Neuronal stem cell (in vitro differentiated cells): ENCODE results near the gene MYH14.

Source experiments
- DNase-seq: peaks from one replicate; pipeline ENCODE4 v3.0.0-alpha.2; 2013; ENCODE audit warnings: low spot score
- H2AFZ ChIP-seq: one replicate; pipeline ENCODE4 v1.6.1; 2013; ENCODE audit warnings: mild to moderate bottlenecking, low read length, inconsistent platforms
- H2AK5ac ChIP-seq: 2 replicates; pipeline ENCODE4 v1.6.1; 2013; ENCODE audit warnings: low read depth, mild to moderate bottlenecking, inconsistent platforms, low read length, moderate library complexity, mixed read lengths
- H2BK120ac ChIP-seq: 2 replicates; pipeline ENCODE4 v1.6.1; 2013; ENCODE audit warnings: low read depth, mild to moderate bottlenecking, inconsistent platforms, low read length, moderate library complexity, mixed read lengths
- H2BK12ac ChIP-seq: one replicate; pipeline ENCODE4 v1.6.1; 2013; ENCODE audit warnings: low read length, inconsistent platforms
- H2BK15ac ChIP-seq: 2 replicates; pipeline ENCODE4 v1.6.1; 2013; ENCODE audit warnings: mild to moderate bottlenecking, low read length, inconsistent platforms, mixed read lengths
- H2BK5ac ChIP-seq: one replicate; pipeline ENCODE4 v1.6.1; 2013; ENCODE audit warnings: inconsistent platforms, mild to moderate bottlenecking, low read length, moderate library complexity
- H3K14ac ChIP-seq: one replicate; pipeline ENCODE4 v1.6.1; 2013; ENCODE audit warnings: low read length, inconsistent platforms
- H3K18ac ChIP-seq: 2 replicates; pipeline ENCODE4 v1.6.1; 2013; ENCODE audit warnings: low read length, inconsistent platforms
- H3K23ac ChIP-seq: 2 replicates; pipeline ENCODE4 v1.6.1; 2013; ENCODE audit warnings: low read depth, mild to moderate bottlenecking, mixed read lengths, low read length, inconsistent platforms; ENCODE audit not compliant: poor library complexity
- H3K27ac ChIP-seq: replicated peaks from 3 replicates; pipeline ENCODE4 v1.5.1; 2013; ENCODE audit warnings: low read length, inconsistent platforms
- H3K27me3 ChIP-seq, 3 experiments: 2 replicates each; pipeline ENCODE4 v1.6.1; 2013; ENCODE audit warnings: low read length in 3 of 3, mild to moderate bottlenecking in 2 of 3, inconsistent platforms in 1 of 3, low read depth in 1 of 3, mixed read lengths in 1 of 3, moderate library complexity in 1 of 3; ENCODE audit not compliant: control insufficient read depth in 3 of 3, insufficient read depth in 3 of 3
- H3K36me3 ChIP-seq, 2 donors: replicated peaks in 1 of 2; 2 replicates each; pipeline ENCODE4 v1.6.1; 2013; ENCODE audit warnings: low read length in 2 of 2; ENCODE audit not compliant: control insufficient read depth in 2 of 2, insufficient read depth in 2 of 2
- H3K4ac ChIP-seq: 2 replicates; pipeline ENCODE4 v1.6.1; 2013; ENCODE audit warnings: inconsistent platforms, mild to moderate bottlenecking, low read length, moderate library complexity
- H3K4me1 ChIP-seq, 2 donors: 1 replicate in 1 of 2; 2 replicates in 1 of 2; pipeline ENCODE4 v1.6.1; 2013; ENCODE audit warnings: low read length in 2 of 2, low read depth in 1 of 2; ENCODE audit not compliant: control insufficient read depth in 2 of 2, insufficient read depth in 1 of 2
- H3K4me2 ChIP-seq: one replicate; pipeline ENCODE4 v1.6.1; 2013; ENCODE audit warnings: mild to moderate bottlenecking, low read length, inconsistent platforms; ENCODE audit not compliant: insufficient read depth, poor library complexity, severe bottlenecking
- H3K4me3 ChIP-seq, 2 donors: 2 replicates each; pipeline ENCODE4 v1.5.1; 2013; ENCODE audit warnings: low read length in 2 of 2, mild to moderate bottlenecking in 2 of 2, inconsistent platforms in 1 of 2, moderate library complexity in 1 of 2
- H3K79me1 ChIP-seq: one replicate; pipeline ENCODE4 v1.6.1; 2013; ENCODE audit warnings: low read depth, mild to moderate bottlenecking, inconsistent platforms, low read length, moderate library complexity
- H3K9ac ChIP-seq: one replicate; pipeline ENCODE4 v1.6.1; 2013; ENCODE audit warnings: mild to moderate bottlenecking, low read depth, low read length, inconsistent platforms; ENCODE audit not compliant: poor library complexity
- H3K9me3 ChIP-seq, 2 donors: replicated peaks in 1 of 2; 2 replicates each; pipeline versions ENCODE3 to v1.6.1; 2013; ENCODE audit warnings: low read length in 2 of 2, mild to moderate bottlenecking in 2 of 2, inconsistent platforms in 1 of 2, low read depth in 1 of 2, mixed read lengths in 1 of 2, moderate library complexity in 1 of 2; ENCODE audit not compliant: control insufficient read depth in 2 of 2, insufficient read depth in 1 of 2
- H4K8ac ChIP-seq: one replicate; pipeline ENCODE4 v1.6.1; 2013; ENCODE audit warnings: low read depth, mild to moderate bottlenecking, inconsistent platforms, low read length, moderate library complexity
- H4K91ac ChIP-seq: one replicate; pipeline ENCODE4 v1.6.1; 2013; ENCODE audit warnings: low read length, low read depth, mild to moderate bottlenecking, inconsistent platforms; ENCODE audit not compliant: poor library complexity
- WGBS, 2 donors: extraction: QIAGEN DNeasy Blood & Tissue Kit; methylation state at CpG; one replicate each; pipeline ENCODE4 v1.1.7; 2013; ENCODE audit warnings: missing lambda C conversion rate in 2 of 2, mixed read lengths in 1 of 2; ENCODE audit not compliant: insufficient read length in 2 of 2, insufficient replicate concordance in 1 of 2; ENCODE audit errors: extremely low coverage in 2 of 2; 5-methylcytosine and 5-hydroxymethylcytosine counted together

The MYH14 gene

DNA sequence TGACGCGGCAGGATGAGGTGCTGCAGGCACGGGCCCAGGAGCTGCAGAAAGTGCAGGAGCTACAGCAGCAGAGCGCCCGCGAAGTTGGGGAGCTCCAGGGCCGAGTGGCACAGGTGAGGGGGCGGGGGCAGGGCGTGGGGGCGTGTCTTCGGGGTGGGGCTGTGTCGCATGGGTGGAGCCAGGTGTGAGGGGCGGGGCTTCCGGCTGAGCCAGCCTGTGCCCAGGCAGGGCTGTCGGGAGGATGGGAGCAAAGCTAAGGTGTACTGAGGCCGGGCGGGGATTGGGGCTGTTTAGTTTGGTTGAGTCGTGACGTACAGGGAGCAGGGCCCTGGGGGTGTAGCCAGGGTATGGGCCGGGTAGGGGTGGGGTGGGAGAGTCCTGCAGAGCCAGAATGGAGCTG lies 63.5 kb downstream of the MYH14 start:
- Histone ChIP-seq H3K4me1 (peaks cover 0 to 2% of the 10 kb centered on the region in 2 donors), H3K18ac (peak overlapping the region; percentile 65), H2BK5ac (no peak overlapping the region), H2AK5ac (no peak overlapping the region), H3K79me1 (peaks cover 2% of the 10 kb centered on the region), H3K36me3 (peaks cover 0 to 4% of the 10 kb centered on the region in 2 donors), H2BK120ac (no peak overlapping the region), H3K14ac (no peak overlapping the region), H3K4me3 (peak overlapping the region in 1 of 2 donors; percentile 25), H4K8ac (no peak overlapping the region), H3K9ac (no peak overlapping the region), H3K4me2 (no peak overlapping the region), H2BK15ac (no peak overlapping the region), H2BK12ac (no peak overlapping the region), H3K4ac (no peak overlapping the region), H3K27me3 (peaks cover 0 to 8% (median 0%) of the 10 kb centered on the region in 3 experiments), H2AFZ (no peak overlapping the region), H3K9me3 (peaks cover 0 to 3% of the 10 kb centered on the region in 2 donors), H3K27ac (no peak overlapping the region), H3K23ac (no peak overlapping the region), H4K91ac (no peak overlapping the region)
- no CpG with 5 or more reads among the region's 20 CpGs for WGBS, 2 donors
- no peak for DNase-seq

DNA sequence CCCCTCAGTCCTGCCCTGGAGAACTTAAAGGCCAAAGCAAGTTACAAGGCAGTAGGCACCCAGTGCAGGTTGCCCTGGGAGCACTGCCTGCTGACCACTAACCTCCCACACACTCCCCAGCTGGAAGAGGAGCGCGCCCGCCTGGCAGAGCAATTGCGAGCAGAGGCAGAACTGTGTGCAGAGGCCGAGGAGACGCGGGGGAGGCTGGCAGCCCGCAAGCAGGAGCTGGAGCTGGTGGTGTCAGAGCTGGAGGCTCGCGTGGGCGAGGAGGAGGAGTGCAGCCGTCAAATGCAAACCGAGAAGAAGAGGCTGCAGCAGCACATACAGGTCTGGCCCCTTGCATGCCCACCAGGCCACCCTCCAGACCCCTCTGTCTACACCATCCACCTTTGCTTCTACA lies 64.6 kb downstream of the MYH14 start:
- Histone ChIP-seq H3K27ac (no peak overlapping the region), H3K4me1 (peaks cover 0 to 2% of the 10 kb centered on the region in 2 donors), H3K27me3 (peaks cover 0 to 9% (median 0%) of the 10 kb centered on the region in 3 experiments), H2BK12ac (no peak overlapping the region), H3K36me3 (peaks cover 0 to 4% of the 10 kb centered on the region in 2 donors), H3K4me2 (no peak overlapping the region), H3K23ac (peak overlapping the region; percentile 97), H3K18ac (peak overlapping the region; percentile 85), H4K91ac (no peak overlapping the region), H3K4ac (peak overlapping the region; percentile 95), H3K9ac (peak overlapping the region; percentile 60), H3K79me1 (peaks cover 2% of the 10 kb centered on the region), H3K14ac (peak overlapping the region; percentile 82), H2BK120ac (no peak overlapping the region), H4K8ac (no peak overlapping the region), H2AFZ (no peak overlapping the region), H2BK5ac (peak overlapping the region; percentile 75), H2AK5ac (peak overlapping the region; percentile 14), H2BK15ac (no peak overlapping the region), H3K4me3 (peak overlapping the region in 1 of 2 donors; percentile 40), H3K9me3 (peaks cover 0 to 3% of the 10 kb centered on the region in 2 donors)
- no peak for DNase-seq
- WGBS, 2 donors = no CpG with 5 or more reads among the region's 13 CpGs

DNA sequence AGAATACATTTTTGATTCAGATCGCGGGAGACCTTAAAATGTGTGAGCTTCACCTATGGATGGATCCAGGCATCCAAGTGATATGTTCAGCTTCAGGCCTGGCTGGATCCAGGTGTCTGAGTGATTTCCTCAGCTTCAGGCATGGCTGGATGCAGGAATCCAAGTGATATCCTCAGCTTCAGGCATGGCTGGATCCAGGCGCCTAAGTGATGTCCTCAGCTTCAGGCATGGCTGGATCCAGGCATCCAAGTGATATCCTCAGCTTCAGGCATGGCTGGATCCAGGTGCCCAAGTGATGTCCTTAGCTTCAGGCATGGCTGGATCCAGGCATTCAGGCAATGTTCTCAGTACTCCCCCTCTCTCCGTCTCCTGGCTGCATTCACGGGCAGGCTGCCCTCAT lies 65.1 kb downstream of the MYH14 start:
- Histone ChIP-seq H3K27me3 (peaks cover 0 to 9% (median 0%) of the 10 kb centered on the region in 3 experiments), H3K36me3 (peaks cover 0 to 4% of the 10 kb centered on the region in 2 donors), H3K4me3 (no peak overlapping the region), H3K9me3 (peaks cover 0 to 3% of the 10 kb centered on the region in 2 donors), H2AK5ac (no peak overlapping the region), H3K9ac (no peak overlapping the region), H3K14ac (no peak overlapping the region), H2BK15ac (no peak overlapping the region), H3K4me2 (no peak overlapping the region), H2BK12ac (no peak overlapping the region), H3K79me1 (peaks cover 2% of the 10 kb centered on the region), H2BK5ac (no peak overlapping the region), H2AFZ (no peak overlapping the region), H3K23ac (no peak overlapping the region), H3K27ac (no peak overlapping the region), H3K4me1 (peaks cover 0 to 2% of the 10 kb centered on the region in 2 donors), H3K18ac (no peak overlapping the region), H3K4ac (no peak overlapping the region), H4K8ac (no peak overlapping the region), H4K91ac (no peak overlapping the region), H2BK120ac (no peak overlapping the region)
- WGBS, 2 donors = no CpG with 5 or more reads among the region's 5 CpGs
- DNase-seq = no peak

DNA sequence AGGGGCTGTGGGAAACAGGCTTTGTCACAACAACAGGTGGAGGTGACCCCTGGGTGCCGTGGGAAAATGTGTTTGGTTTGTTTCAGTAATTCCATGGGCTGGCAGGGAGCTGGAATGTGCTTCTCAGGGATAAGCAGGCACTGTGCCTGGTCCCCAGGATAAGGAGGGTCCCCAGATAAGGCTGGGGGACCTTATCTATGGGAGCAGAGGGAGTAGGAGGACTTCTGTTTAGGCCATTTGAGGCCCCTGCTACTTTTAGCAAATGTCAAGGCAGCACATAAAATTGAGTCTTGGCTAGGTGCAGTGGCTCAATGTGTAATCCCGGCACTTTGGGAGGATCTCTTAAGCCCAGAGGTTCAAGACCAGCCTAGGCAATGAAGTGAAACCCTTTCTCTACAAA lies 66.2 kb downstream of the MYH14 start:
- WGBS, 2 donors = no CpG with 5 or more reads among the region's 2 CpGs
- Histone ChIP-seq H2AFZ (no peak overlapping the region), H3K9me3 (peaks cover 0 to 3% of the 10 kb centered on the region in 2 donors), H2BK120ac (no peak overlapping the region), H3K36me3 (peaks cover 0 to 4% of the 10 kb centered on the region in 2 donors), H2AK5ac (no peak overlapping the region), H3K79me1 (peaks cover 2% of the 10 kb centered on the region), H3K4ac (no peak overlapping the region), H2BK5ac (no peak overlapping the region), H2BK15ac (no peak overlapping the region), H4K91ac (no peak overlapping the region), H3K27me3 (peaks cover 0 to 12% (median 0%) of the 10 kb centered on the region in 3 experiments), H3K4me1 (peaks cover 0 to 2% of the 10 kb centered on the region in 2 donors), H3K27ac (no peak overlapping the region), H3K4me2 (no peak overlapping the region), H3K4me3 (no peak overlapping the region), H3K9ac (no peak overlapping the region), H3K14ac (no peak overlapping the region), H4K8ac (no peak overlapping the region), H2BK12ac (no peak overlapping the region), H3K23ac (peak overlapping the region; percentile 50), H3K18ac (no peak overlapping the region)
- DNase-seq = no peak
